ENCODE measurements around the gene GTF2H2C_2.
"Not testable (repeated sequence)": the region's sequence is repeated elsewhere in the genome, so short reads cannot be mapped to it uniquely, and the experiment has no call there.

- TF ChIP-seq CTCF (conservative IDR thresholded peaks at IDR 0.05; ENCODE audit: low read depth, low read length); EZH2 (IDR thresholded peaks at IDR 0.05; ENCODE audit: low read length, unreplicated experiment): not testable (repeated sequence)
Measured at GRCh38 chr5:70464019-70464637, 49.0 kb downstream of the GTF2H2C_2 start.
